Measurements from ENCODE around the gene B4GALT1.

DNA sequence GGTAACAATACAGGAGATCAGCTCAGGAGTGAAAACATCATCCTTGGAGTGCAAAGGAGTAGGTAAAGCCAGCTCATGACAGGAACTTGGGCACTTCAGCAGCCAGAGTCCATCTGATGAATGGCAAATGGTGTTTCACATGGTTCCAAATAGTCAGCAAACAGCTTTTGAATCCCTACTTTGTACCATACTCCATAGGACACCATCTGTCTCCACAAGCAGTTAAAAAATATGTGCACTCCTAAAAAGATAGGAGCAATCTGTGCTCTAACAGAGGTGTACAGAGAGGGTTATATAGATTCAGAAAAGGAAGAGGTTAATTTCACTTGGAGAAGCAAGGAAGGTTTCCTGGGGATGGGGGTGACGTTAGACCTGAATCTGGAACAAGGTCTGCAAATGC lies 21.6 kb upstream of the B4GALT1 start:
- TF ChIP-seq, protein P1, sequence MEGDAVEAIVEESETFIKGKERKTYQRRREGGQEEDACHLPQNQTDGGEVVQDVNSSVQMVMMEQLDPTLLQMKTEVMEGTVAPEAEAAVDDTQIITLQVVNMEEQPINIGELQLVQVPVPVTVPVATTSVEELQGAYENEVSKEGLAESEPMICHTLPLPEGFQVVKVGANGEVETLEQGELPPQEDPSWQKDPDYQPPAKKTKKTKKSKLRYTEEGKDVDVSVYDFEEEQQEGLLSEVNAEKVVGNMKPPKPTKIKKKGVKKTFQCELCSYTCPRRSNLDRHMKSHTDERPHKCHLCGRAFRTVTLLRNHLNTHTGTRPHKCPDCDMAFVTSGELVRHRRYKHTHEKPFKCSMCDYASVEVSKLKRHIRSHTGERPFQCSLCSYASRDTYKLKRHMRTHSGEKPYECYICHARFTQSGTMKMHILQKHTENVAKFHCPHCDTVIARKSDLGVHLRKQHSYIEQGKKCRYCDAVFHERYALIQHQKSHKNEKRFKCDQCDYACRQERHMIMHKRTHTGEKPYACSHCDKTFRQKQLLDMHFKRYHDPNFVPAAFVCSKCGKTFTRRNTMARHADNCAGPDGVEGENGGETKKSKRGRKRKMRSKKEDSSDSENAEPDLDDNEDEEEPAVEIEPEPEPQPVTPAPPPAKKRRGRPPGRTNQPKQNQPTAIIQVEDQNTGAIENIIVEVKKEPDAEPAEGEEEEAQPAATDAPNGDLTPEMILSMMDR (IDR thresholded peaks at IDR 0.05) = no peak
- no peak for TF ChIP-seq EP300 (IDR thresholded peaks at IDR 0.05)
